Subcutaneous adipose tissue (tissue), 4 donors: ENCODE results near the gene LMAN2L. TPM values are rescaled to one million over a fixed set of nuclear protein-coding genes. Genes with fewer than 3 reads are reported as not detected.

ENCODE experiments used
- CTCF ChIP-seq: fragments of 450-650 bp; IDR thresholded peaks from one replicate; pipeline ENCODE4 v1.5.1; 2016; ENCODE audit warnings: low read depth, mild to moderate bottlenecking, control low read depth, antibody characterized with exemption, moderate library complexity
- total RNA-seq, 4 donors: library from RNA; depleted of rRNA; stranded (reverse); fragments of >200 nt; gene quantifications; one replicate each; pipeline ENCODE4 v1.1.0, GENCODE V29; 2016

LMAN2L gene
- total RNA-seq, 4 donors from 2014 or later = 14.6 to 18.1 (median 16.7) TPM

GRCh38 chr2:96690306-96691021 lies 49.4 kb downstream of the LMAN2L start:
- TF ChIP-seq CTCF = no peak

GRCh38 chr2:96689431-96689991 lies 50.4 kb downstream of the LMAN2L start:
- TF ChIP-seq CTCF = no peak

GRCh38 chr2:96688649-96689430 lies 51.0 kb downstream of the LMAN2L start:
- TF ChIP-seq CTCF = no peak

- TF ChIP-seq CTCF = no peak
Measured at GRCh38 chr2:96687711-96688640, 51.9 kb downstream of the LMAN2L start.

- TF ChIP-seq CTCF = no peak
Measured at GRCh38 chr2:96687266-96687665, 52.6 kb downstream of the LMAN2L start.

- TF ChIP-seq CTCF = no peak
Measured at GRCh38 chr2:96685577-96686459, 54.0 kb downstream of the LMAN2L start.
